HEK293 (cell line): ENCODE results near the gene MCTP1.

Experiments
- CTCF ChIA-PET: fragments of 350-600 bp; formaldehyde crosslinking; extraction: SDS; loops from one replicate; lab custom pipeline; 2021; ENCODE audit warnings: antibody characterized with exemption; lab: Yijun Ruan, JAX
- POLR2A ChIA-PET: fragments of 300-600 bp; formaldehyde crosslinking; extraction: SDS; loops from one replicate; lab custom pipeline; 2020; ENCODE audit warnings: antibody characterized with exemption, inconsistent platforms; lab: Yijun Ruan, JAX
- H3K27ac ChIP-seq: fragments of 200-500 bp; sonication (Bioruptor generic); 2 replicates; pipeline ENCODE4 v1.5.1; 2014; ENCODE audit warnings: low read depth, low read length, control low read depth, inconsistent platforms; ENCODE audit errors: extremely low read depth
- H3K36me3 ChIP-seq, 2 experiments: fragments of 200-500 bp in 1 of 2; sonication (Bioruptor generic) in 1 of 2; 1 replicate in 1 of 2; 2 replicates in 1 of 2; pipeline ENCODE4 v1.5.1; 2014 to 2017; ENCODE audit warnings: inconsistent platforms in 2 of 2, low read length in 2 of 2; ENCODE audit not compliant: control insufficient read depth in 2 of 2, insufficient read depth in 1 of 2
- H3K4me1 ChIP-seq: fragments of 200-500 bp; sonication (Bioruptor generic); 2 replicates; pipeline ENCODE4 v1.5.1; 2014; ENCODE audit warnings: mild to moderate bottlenecking, low read length, inconsistent platforms; ENCODE audit not compliant: control insufficient read depth, insufficient read depth
- H3K4me3 ChIP-seq: 2 replicates; pipeline ENCODE4 v1.5.1; 2011; ENCODE audit warnings: low read depth, mild to moderate bottlenecking, control low read depth, low read length, moderate library complexity
- H3K9me3 ChIP-seq: fragments of 200-500 bp; sonication (Bioruptor generic); 2 replicates; pipeline ENCODE4 v1.5.1; 2014; ENCODE audit warnings: low read depth, low read length, inconsistent platforms; ENCODE audit not compliant: control insufficient read depth, insufficient read depth
- FEZF1 ChIP-seq: fragments of 450-650 bp; formaldehyde crosslinking; IDR thresholded peaks from 2 replicates; pipeline ENCODE4 v1.5.1; 2016; ENCODE audit warnings: missing biosample characterization, missing genetic modification characterization
- RBAK ChIP-seq: fragments of 450-650 bp; formaldehyde crosslinking; IDR thresholded peaks from 2 replicates; pipeline ENCODE4 v1.5.1; 2016; ENCODE audit warnings: missing biosample characterization, missing genetic modification characterization
- SALL2 ChIP-seq: fragments of 450-650 bp; formaldehyde crosslinking; IDR thresholded peaks from 2 replicates; pipeline ENCODE4 v1.5.0; 2017; ENCODE audit warnings: missing biosample characterization, mild to moderate bottlenecking, missing genetic modification characterization, borderline replicate concordance
- SP2 ChIP-seq: fragments of 450-650 bp; formaldehyde crosslinking; IDR thresholded peaks from 2 replicates; pipeline ENCODE4 v1.5.1; 2016; ENCODE audit warnings: missing biosample characterization, missing genetic modification characterization
- TCF7L2 ChIP-seq: IDR thresholded peaks from 2 replicates; pipeline ENCODE4 v1.6.1; 2011; ENCODE audit warnings: low read depth, mild to moderate bottlenecking, inconsistent platforms, low read length, moderate library complexity, borderline replicate concordance
- YY2 ChIP-seq: fragments of 450-650 bp; formaldehyde crosslinking; IDR thresholded peaks from 2 replicates; pipeline ENCODE4 v1.5.1; 2016; ENCODE audit warnings: missing biosample characterization, missing genetic modification characterization
- ZNF10 ChIP-seq: fragments of 450-650 bp; formaldehyde crosslinking; IDR thresholded peaks from 2 replicates; pipeline ENCODE4 v1.5.1; 2017; ENCODE audit warnings: missing biosample characterization, missing genetic modification characterization
- ZNF121 ChIP-seq: fragments of 450-650 bp; formaldehyde crosslinking; IDR thresholded peaks from 2 replicates; pipeline ENCODE4 v1.5.1; 2016; ENCODE audit warnings: missing biosample characterization, missing genetic modification characterization
- ZNF175 ChIP-seq: fragments of 450-650 bp; formaldehyde crosslinking; IDR thresholded peaks from 2 replicates; pipeline ENCODE4 v1.5.1; 2016; ENCODE audit warnings: missing biosample characterization, missing genetic modification characterization
- ZNF223 ChIP-seq: fragments of 450-650 bp; formaldehyde crosslinking; IDR thresholded peaks from 2 replicates; pipeline ENCODE4 v1.5.1; 2016; ENCODE audit warnings: missing biosample characterization, missing genetic modification characterization
- ZNF23 ChIP-seq: fragments of 450-650 bp; formaldehyde crosslinking; IDR thresholded peaks from 2 replicates; pipeline ENCODE4 v1.5.1; 2016; ENCODE audit warnings: missing biosample characterization, missing genetic modification characterization, borderline replicate concordance
- ZNF48 ChIP-seq: fragments of 450-650 bp; formaldehyde crosslinking; IDR thresholded peaks from 2 replicates; pipeline ENCODE4 v1.5.1; 2016; ENCODE audit warnings: missing biosample characterization, missing genetic modification characterization
- ZNF514 ChIP-seq: fragments of 450-650 bp; formaldehyde crosslinking; IDR thresholded peaks from 2 replicates; pipeline ENCODE4 v1.5.1; 2016; ENCODE audit warnings: missing biosample characterization, missing genetic modification characterization
- ZNF654 ChIP-seq: fragments of 450-650 bp; formaldehyde crosslinking; IDR thresholded peaks from 2 replicates; pipeline ENCODE4 v1.5.1; 2016; ENCODE audit warnings: low read depth, missing biosample characterization, missing genetic modification characterization
- ZNF777 ChIP-seq: fragments of 450-650 bp; formaldehyde crosslinking; IDR thresholded peaks from 2 replicates; pipeline ENCODE4 v1.5.1; 2017; ENCODE audit warnings: missing biosample characterization, missing genetic modification characterization, borderline replicate concordance
- ZNF837 ChIP-seq: fragments of 450-650 bp; formaldehyde crosslinking; IDR thresholded peaks from 2 replicates; pipeline ENCODE4 v1.5.1; 2016; ENCODE audit warnings: missing biosample characterization, missing genetic modification characterization
- TF ChIP-seq, protein P1 (sequence below): fragments of 450-650 bp; formaldehyde crosslinking; IDR thresholded peaks from 2 replicates; pipeline ENCODE4 v1.5.1; 2017; ENCODE audit warnings: missing biosample characterization, missing genetic modification characterization
- TF ChIP-seq, protein P2 (sequence below): fragments of 450-650 bp; formaldehyde crosslinking; IDR thresholded peaks from 2 replicates; pipeline ENCODE4 v1.5.1; 2016; ENCODE audit warnings: missing biosample characterization, missing genetic modification characterization
- TF ChIP-seq, protein P3 (sequence below): fragments of 450-650 bp; formaldehyde crosslinking; IDR thresholded peaks from 2 replicates; pipeline ENCODE4 v1.5.1; 2016; ENCODE audit warnings: missing biosample characterization, missing genetic modification characterization, borderline replicate concordance

The MCTP1 gene

DNA sequence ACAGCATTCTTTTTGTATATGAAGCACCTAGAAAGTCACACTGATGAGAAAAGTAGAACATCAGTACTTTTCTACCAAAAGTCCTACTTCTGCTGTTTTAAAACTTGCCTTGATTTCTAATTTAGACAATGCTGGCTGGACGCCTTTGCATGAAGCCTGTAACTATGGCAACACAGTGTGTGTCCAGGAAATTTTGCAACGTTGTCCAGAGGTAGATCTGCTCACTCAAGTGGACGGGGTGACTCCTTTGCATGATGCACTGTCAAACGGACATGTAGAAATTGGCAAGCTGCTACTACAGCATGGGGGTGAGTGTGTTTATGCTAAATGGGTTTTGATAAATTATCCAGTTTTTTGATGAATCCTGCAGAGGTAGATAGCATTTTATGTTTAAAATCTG, 592.9 kb downstream of the MCTP1 start (continued):
- TF ChIP-seq RBAK: no peak
- TF ChIP-seq TCF7L2: no peak

DNA sequence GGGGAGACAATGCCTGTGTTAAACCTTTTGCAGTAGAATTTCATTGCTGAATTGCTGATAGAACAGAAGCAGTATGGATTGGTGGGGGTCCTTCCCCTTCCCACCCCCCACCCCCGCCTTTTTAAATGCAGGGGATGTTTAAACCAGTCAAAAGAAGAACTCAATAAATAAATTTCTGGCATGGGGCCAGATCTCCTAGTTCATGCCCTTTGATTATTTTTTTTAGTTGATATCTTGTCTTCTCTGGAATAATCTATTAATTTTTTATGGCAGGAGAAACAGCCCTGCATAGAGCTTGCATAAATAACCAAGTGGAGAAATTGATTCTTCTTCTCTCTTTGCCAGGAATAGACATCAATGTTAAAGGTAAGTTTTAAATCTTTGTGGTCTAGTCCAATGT, 593.6 kb downstream of the MCTP1 start:
- no peak overlapping the region for H3K4me3 ChIP-seq
- H3K9me3 ChIP-seq: no peaks in the 10 kb centered on the region
- POLR2A ChIA-PET: no interaction called here
- no peak overlapping the region for H3K27ac ChIP-seq
- H3K36me3 ChIP-seq: peaks cover 33 to 34% of the 10 kb centered on the region in 2 experiments
- CTCF ChIA-PET: no interaction called here
- TF ChIP-seq ZNF514 (tag by site-specific recombination) (no peak), ZNF121 (tag by site-specific recombination) (no peak), ZNF223 (tag by site-specific recombination) (no peak)
- H3K4me1 ChIP-seq: peaks cover 20% of the 10 kb centered on the region

DNA sequence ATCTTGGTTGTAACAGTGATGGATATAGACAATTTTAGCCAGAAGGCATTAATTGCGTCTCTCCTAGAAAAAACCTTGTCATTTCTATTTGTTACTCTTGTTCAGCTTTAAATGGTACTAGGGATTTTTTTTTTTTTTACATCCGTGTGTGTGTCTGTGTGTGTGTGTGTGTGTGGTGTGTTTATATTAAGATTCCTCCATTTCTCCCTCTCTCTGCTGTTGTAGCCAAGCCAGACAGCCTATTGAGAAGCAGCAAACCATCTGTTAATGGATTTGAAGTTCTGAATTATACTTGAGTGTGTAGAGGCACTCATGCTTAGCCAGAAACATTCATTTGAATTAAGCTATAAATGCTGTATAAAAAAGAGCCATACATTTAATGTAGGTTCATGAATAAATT, 594.1 kb downstream of the MCTP1 start:
- H3K4me1 ChIP-seq: peaks cover 20% of the 10 kb centered on the region
- no peak overlapping the region for H3K4me3 ChIP-seq
- TF ChIP-seq ZNF175 (tag by site-specific recombination) (no peak), ZNF777 (tag by site-specific recombination) (no peak), ZNF23 (tag by site-specific recombination) (no peak), ZNF654 (tag by site-specific recombination) (0 out of 2 replicates have a peak, but pooled peaks have one; percentile 5), FEZF1 (tag by site-specific recombination) (no peak), SP2 (no peak), ZNF48 (tag by site-specific recombination) (no peak), YY2 (tag by site-specific recombination) (0 out of 2 replicates have a peak, but pooled peaks have one; percentile 40), SALL2 (no peak), ZNF10 (no peak), ZNF837 (tag by site-specific recombination) (no peak)
- TF ChIP-seq, protein P1, sequence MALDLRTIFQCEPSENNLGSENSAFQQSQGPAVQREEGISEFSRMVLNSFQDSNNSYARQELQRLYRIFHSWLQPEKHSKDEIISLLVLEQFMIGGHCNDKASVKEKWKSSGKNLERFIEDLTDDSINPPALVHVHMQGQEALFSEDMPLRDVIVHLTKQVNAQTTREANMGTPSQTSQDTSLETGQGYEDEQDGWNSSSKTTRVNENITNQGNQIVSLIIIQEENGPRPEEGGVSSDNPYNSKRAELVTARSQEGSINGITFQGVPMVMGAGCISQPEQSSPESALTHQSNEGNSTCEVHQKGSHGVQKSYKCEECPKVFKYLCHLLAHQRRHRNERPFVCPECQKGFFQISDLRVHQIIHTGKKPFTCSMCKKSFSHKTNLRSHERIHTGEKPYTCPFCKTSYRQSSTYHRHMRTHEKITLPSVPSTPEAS: peak; percentile 52; the same call in 1 of the 2 replicates
- TF ChIP-seq, protein P2, sequence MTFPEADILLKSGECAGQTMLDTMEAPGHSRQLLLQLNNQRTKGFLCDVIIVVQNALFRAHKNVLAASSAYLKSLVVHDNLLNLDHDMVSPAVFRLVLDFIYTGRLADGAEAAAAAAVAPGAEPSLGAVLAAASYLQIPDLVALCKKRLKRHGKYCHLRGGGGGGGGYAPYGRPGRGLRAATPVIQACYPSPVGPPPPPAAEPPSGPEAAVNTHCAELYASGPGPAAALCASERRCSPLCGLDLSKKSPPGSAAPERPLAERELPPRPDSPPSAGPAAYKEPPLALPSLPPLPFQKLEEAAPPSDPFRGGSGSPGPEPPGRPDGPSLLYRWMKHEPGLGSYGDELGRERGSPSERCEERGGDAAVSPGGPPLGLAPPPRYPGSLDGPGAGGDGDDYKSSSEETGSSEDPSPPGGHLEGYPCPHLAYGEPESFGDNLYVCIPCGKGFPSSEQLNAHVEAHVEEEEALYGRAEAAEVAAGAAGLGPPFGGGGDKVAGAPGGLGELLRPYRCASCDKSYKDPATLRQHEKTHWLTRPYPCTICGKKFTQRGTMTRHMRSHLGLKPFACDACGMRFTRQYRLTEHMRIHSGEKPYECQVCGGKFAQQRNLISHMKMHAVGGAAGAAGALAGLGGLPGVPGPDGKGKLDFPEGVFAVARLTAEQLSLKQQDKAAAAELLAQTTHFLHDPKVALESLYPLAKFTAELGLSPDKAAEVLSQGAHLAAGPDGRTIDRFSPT (tag by site-specific recombination): no peak
- TF ChIP-seq, protein P3, sequence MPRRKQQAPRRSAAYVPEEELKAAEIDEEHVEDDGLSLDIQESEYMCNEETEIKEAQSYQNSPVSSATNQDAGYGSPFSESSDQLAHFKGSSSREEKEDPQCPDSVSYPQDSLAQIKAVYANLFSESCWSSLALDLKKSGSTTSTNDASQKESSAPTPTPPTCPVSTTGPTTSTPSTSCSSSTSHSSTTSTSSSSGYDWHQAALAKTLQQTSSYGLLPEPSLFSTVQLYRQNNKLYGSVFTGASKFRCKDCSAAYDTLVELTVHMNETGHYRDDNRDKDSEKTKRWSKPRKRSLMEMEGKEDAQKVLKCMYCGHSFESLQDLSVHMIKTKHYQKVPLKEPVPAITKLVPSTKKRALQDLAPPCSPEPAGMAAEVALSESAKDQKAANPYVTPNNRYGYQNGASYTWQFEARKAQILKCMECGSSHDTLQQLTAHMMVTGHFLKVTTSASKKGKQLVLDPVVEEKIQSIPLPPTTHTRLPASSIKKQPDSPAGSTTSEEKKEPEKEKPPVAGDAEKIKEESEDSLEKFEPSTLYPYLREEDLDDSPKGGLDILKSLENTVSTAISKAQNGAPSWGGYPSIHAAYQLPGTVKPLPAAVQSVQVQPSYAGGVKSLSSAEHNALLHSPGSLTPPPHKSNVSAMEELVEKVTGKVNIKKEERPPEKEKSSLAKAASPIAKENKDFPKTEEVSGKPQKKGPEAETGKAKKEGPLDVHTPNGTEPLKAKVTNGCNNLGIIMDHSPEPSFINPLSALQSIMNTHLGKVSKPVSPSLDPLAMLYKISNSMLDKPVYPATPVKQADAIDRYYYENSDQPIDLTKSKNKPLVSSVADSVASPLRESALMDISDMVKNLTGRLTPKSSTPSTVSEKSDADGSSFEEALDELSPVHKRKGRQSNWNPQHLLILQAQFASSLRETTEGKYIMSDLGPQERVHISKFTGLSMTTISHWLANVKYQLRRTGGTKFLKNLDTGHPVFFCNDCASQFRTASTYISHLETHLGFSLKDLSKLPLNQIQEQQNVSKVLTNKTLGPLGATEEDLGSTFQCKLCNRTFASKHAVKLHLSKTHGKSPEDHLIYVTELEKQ (tag by site-specific recombination): no peak
- ChIA-PET POLR2A (no interaction called here), CTCF (no interaction called here)
- no peaks in the 10 kb centered on the region for H3K9me3 ChIP-seq
- no peak overlapping the region for H3K27ac ChIP-seq
- H3K36me3 ChIP-seq: peaks cover 36 to 37% of the 10 kb centered on the region in 2 experiments
